GM21825 (cell line): ENCODE data around the gene GHRHR.

Experiments
- ATAC-seq: cut with Tn5 transposase; IDR thresholded peaks from one replicate; pipeline ENCODE4 v1.9.1; 2021; ENCODE audit warnings: mild to moderate bottlenecking, moderate library complexity; ENCODE audit not compliant: unreplicated experiment

The GHRHR gene

DNA sequence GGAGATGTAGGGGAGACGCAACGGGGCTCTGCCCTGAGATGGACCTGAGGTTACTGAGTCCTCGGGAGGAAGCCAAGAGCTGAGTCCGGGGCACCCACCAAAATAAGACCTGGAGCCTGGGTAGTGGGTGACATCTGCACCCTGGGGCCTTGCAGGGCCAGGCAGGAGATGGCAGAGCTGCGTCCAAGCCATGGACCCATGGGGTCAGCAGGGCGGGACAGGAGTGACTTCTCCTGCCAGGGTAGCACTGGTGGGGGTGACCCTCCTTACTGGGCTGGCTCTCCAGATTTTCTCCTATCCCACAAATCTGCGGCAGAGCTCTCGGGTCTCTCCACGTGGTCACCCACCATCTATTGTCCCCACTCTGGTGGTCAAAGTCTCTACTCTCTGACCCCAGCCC lies 2.1 kb downstream of the GHRHR start:
- no peak for ATAC-seq

- ATAC-seq = no peak
Observed at GRCh38 chr7:30968294-30968693, 4.5 kb downstream of the GHRHR start.

DNA sequence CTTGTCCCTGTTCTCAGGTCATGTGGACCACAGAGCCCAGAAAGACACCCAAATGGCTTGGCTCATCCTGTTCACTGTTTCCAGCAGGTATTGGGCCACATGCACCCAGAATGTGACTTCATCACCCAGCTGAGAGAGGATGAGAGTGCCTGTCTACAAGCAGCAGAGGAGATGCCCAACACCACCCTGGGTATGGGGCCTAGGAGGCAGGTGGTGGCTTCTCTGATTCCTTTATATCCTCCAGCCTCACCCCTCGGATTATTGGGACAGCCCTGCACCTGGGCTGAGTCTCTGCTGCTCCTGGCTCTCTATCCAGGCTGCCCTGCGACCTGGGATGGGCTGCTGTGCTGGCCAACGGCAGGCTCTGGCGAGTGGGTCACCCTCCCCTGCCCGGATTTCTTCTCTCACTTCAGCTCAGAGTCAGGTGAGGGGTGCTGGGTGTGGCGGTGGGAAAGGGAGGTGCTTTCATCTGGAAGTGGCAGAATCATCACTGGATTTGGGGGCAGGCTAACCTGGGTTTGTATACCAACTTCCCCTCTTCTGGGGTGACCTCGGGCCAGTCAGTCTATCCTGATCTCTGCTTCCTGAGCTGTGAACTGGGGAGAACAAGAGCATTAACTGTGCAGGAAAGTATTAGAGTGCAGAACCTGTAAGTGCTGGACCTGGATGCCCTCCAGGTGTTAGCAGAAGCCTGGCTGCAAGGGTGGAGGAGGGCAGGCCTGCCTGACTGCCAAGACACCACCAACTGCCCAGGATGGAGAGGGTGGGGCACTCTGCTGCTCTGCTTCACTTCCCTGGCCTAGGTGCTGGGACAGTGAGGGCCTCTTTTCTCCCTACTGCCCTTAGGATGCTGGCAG lies 5.2 kb downstream of the GHRHR start:
- ATAC-seq = no peak

DNA sequence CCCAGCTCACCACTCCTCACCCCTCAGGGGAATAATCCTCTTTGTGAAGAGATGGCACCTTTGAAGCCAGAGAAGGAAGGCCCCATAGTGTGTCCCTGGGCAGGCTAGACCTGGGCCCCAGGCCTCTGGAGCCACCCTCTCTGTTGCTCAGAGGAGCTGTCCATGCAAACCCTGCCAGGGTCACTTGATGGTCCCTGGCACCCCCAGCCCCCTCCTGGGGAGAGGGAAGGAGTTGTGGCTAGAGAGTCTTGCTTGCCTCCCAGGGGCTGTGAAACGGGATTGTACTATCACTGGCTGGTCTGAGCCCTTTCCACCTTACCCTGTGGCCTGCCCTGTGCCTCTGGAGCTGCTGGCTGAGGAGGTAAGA lies 5.8 kb downstream of the GHRHR start:
- no peak for ATAC-seq

DNA sequence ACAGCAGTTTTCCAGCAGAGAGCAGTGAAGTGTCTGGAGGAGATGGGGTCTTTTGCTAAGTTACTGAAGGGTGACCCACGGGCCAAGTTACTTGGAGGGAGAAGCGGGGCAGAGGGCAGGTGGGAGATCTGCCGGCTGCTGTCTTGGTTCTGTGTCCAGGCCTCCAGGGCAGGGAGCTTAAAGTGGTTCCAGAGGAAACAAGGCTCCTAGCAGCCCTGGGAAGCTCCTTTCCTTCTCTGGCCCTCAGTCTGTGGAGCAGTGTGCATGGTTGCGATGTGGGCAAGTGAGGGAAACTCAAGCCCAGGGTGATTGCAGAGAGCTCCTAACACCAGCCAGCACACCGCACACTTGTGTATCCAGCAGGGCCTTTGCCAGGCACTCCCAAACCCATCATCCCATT lies 6.3 kb downstream of the GHRHR start:
- ATAC-seq = no peak

DNA sequence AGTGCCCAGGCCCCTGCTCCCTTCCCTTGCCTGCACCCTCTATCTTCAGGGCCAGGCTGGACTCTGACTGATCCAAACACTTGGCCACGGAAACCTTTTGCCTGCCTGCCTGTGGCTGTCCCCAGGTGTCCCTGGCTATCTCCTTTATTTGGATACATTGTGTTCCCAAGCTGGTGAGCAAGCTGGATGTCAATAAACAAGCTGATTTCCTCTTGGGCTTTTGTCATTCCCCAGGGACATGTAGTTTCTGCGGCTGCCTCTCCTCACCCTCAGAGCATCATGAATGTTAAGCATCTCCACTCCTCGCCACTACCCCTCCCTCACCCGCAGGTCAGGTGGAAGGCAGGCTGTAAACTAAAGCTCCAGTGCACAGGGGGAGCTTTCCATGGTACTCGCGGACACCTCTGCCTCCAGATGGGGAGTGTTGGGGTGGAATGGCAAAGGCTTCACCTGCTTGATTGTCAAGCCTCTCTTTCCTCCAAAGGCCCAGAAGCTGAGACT lies 6.9 kb downstream of the GHRHR start:
- peak; percentile 34 for ATAC-seq

- ATAC-seq = no peak
Observed at GRCh38 chr7:30971440-30971839, 7.7 kb downstream of the GHRHR start.

DNA sequence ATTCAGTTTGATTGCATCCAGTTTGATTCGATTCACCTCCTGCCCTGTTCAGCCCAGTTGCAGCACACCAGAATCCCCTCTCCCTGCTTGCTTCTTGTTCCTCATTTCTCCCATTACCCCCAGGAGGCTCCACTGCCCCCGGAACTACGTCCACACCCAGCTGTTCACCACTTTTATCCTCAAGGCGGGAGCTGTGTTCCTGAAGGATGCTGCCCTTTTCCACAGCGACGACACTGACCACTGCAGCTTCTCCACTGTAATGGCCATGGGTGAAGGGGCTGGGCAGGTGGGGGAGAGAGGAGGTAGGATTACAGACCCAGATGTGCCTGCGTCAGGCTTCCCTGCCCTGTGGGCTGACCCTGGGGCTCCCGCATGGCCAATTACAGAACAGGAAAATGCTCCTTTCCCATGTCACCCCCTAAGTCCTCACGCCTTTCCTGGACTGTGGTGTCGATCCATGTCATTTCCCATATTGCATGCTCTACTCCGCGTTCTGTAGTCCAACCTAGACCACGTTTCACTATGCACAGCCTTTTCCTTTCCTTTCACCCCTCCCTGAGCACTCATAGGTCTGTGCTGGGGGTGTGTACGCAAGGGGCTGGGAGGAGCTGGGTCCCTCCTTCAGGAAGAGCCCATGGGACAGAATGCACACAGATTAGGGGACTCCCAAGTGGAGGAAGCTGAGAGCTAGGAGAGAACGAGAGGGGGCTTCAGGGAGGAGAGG lies 8.2 kb downstream of the GHRHR start:
- ATAC-seq = no peak

DNA sequence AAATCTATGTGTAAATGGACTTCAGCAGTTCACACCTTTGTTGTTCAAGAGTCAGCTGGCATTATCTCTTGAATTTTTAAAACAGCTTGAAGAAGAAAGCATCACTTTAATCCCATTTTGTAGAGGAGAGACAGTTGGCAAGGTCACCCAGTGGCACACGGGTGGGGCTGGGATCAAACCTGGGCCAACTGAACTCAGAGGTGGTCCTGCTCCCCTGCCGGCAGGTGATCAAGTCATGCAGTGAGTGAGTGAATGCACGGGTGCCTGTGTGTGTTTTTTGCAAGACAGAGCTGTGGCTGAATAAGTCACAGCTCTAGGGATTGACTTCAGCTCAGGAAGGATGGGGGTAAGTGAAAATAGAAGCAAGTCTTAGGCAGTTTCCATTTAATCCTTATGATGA lies 9.5 kb downstream of the GHRHR start:
- no peak for ATAC-seq

DNA sequence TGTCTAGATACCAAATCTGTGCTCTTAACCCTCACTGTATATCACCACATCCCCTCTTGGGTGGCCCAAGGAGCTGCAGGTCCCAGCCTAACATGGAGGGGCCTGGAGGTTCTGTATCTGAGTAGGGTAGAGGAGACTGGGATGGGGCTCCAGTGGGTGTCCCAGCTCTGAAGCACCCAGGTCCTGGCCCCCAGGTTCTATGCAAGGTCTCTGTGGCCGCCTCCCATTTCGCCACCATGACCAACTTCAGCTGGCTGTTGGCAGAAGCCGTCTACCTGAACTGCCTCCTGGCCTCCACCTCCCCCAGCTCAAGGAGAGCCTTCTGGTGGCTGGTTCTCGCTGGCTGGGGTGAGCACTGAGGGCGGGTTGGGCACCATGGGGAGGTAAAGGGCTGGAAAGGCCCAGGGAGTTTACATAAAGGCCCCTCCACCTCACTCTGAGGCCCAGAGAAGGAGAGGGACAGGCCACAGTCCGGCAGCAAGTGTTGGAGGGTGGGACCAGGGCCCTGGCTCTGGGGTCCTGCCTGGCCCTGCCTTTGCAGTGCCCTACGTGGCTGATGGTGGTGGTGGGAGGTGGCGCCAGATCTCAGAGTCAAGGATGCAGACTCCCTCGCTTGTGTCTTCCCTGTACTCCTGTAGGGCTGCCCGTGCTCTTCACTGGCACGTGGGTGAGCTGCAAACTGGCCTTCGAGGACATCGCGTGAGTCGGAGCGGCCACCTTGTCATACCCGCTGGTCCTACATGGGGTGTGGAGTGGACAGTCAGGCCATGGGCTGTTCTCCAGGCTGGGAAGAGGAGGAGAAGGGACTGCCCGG lies 10.2 kb downstream of the GHRHR start:
- no peak for ATAC-seq

DNA sequence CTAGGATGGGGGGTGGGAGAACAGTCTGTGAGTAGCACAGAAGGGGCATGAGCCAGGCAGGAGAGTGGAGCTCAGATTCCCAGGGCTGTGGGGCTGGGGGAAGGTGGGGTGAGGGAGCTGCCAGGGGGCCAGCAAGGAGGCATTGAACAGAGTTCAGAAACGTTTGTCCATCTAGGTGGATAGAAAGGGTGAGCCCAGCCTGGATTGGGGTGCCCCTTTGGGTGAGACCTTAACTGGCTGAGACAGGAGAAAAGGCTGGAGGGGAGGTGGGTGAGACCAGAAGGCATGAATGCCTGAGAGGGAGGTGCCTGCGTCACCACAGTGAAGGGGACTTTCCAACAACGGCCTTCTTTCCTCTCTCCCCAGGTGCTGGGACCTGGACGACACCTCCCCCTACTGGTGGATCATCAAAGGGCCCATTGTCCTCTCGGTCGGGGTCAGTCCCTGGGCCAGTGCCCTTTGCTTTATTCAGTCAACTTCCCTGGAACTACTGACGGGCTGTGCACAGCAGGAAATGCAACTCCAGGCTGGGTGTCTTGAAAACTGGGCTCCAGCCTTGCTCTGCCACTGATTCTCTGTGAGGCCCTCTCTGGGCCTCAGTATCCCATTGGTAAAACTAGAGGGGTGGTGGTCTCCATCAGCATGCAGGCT lies 11.0 kb downstream of the GHRHR start:
- peak; percentile 94 for ATAC-seq

DNA sequence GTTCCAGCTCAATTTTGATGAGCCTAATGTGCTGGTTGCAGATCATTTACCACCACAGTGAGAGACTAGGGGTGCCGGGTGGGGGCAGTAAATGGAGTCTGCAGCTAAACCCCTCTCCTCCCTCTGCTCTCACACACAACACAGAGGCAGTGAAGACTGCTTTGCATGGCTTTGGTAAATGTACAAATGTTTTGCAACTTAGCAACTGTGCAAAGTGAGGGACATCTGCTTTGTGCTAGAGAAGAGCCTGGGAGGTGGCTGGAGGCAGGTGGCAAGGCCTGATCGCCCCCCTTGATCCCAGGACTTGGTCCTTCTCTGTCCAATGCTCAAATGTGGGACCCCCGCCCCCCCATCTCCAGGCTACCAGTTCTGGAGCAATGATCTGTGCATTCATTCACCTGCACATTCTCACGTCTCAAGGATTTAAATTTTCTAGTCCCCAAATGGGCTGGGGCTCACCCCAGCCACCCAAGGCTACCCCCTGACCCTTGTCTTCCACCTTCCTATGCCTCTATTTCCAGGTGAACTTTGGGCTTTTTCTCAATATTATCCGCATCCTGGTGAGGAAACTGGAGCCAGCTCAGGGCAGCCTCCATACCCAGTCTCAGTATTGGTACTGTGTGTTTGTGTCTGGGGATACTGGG lies 11.6 kb downstream of the GHRHR start:
- ATAC-seq = no peak

DNA sequence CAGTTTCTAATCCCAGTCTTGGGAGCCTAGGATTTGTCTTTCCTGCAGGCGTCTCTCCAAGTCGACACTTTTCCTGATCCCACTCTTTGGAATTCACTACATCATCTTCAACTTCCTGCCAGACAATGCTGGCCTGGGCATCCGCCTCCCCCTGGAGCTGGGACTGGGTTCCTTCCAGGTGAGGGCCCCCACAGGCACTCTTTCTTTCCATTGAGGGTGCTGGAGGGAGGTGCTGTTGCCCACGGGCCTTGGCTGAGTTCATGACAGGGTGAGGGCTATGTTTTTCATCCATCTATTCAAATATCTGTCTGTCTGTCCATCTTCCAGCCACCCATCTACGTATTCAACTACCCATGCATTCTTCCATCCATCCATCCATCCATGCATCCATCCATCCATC lies 12.6 kb downstream of the GHRHR start:
- ATAC-seq = no peak

GRCh38 chr7:30977222-30977621 lies 13.5 kb downstream of the GHRHR start:
- no peak for ATAC-seq

GRCh38 chr7:30977896-30978564 lies 14.3 kb downstream of the GHRHR start:
- ATAC-seq = no peak

DNA sequence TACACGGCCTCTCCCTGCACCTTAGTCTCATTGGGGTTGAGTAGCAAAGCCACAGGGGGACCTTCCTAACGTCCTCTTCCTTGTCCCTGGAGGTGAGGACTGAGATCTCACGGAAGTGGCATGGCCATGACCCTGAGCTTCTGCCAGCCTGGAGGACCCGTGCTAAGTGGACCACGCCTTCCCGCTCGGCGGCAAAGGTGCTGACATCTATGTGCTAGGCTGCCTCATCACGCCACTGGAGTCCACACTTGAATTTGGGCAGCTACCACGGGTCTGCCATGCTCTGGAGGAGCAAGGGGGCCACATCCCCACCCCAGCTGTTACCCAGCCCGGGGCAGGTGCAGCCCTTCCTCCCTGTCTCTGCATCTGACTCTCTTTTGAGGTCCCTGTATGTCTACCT lies 15.3 kb downstream of the GHRHR start:
- ATAC-seq = no peak

DNA sequence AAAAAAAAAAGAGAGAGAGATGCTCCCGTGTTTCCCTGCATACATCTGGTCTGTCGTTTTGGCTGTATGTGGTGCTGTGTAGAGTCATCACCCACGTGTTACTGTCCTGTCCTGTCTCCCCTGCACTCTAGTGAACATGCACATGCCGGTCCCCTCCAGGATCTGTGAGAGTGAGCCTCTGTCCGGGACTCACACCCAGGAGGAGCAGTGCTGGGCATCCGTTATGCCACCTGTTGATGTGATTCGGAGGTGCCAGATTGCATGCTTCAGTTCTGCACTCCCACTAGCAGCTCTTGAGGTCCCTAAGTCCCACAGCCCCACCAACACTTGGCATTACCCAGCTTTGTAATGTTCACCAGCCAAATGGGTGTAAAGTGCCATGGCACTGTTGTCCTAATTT lies 16.4 kb downstream of the GHRHR start:
- ATAC-seq = no peak

DNA sequence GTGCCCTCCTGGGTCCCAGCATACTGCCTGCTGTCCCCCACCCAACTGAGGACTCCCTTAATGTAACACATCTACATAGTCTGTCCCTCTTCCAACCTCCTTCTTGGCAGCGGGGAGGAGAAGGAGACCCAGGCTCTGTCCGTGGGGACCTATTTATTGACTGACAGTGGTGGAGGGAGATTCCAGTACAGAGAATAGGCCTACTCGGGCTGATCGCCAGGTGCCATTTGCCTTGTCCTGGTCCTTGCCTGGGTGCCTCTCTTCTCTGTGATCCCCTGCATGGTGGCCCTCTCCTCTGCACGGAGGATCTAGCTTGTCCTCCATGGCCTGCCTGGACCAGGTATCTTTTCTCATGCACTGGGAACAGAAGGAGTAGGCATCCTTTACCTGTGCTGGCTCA lies 17.0 kb downstream of the GHRHR start:
- ATAC-seq = no peak

GRCh38 chr7:30983042-30983913 lies 19.5 kb downstream of the GHRHR start:
- ATAC-seq = peak; percentile 85
